ENCODE results near the gene SYNGR4. TPM values are rescaled to one million over a fixed set of nuclear protein-coding genes. Genes with fewer than 3 reads are reported as not detected.

Gene SYNGR4
- total and polyA plus RNA-seq, 2 donors (not counting 1 experiment from before 2014, with no cell fraction given), result not detected

GRCh38 chr19:48417421-48417820 lies 53.3 kb downstream of the SYNGR4 start:
- Histone ChIP-seq H3K27ac (ENCODE audit: insufficient read depth, low read length) (no peak overlapping the region), H3K4me1 (ENCODE audit: control insufficient read depth, extremely low read depth, insufficient read depth, low read length) (peaks cover 6% of the 10 kb centered on the region), H4K20me1 (ENCODE audit: control insufficient read depth, extremely low read depth, insufficient read depth, low read length) (no peaks in the 10 kb centered on the region), H3K4me2 (ENCODE audit: extremely low read depth, insufficient read depth, low read length) (no peak overlapping the region), H3K27me3 (ENCODE audit: control insufficient read depth, insufficient read depth, low read length) (no peaks in the 10 kb centered on the region), H3K36me3 (ENCODE audit: control insufficient read depth, insufficient read depth, low read length) (no peaks in the 10 kb centered on the region), H3K79me2 (ENCODE audit: control insufficient read depth, insufficient read depth, low read length) (no peaks in the 10 kb centered on the region), H3K4me3 (replicated peaks in 1 of 4; ENCODE audit: control extremely low read depth in 1 of 4, insufficient read depth in 1 of 4, low read depth in 3 of 4, low read length in 4 of 4) (no peak overlapping the region), H3K9ac (ENCODE audit: insufficient read depth, low read length) (no peak overlapping the region), H3K9me3 (ENCODE audit: control insufficient read depth, insufficient read depth, low read depth, low read length) (no peaks in the 10 kb centered on the region), H2AFZ (ENCODE audit: low read length) (no peak overlapping the region)
- TF ChIP-seq EZH2 (IDR thresholded peaks at IDR 0.05; ENCODE audit: low read length, missing control alignments), result no peak
- TF ChIP-seq CTCF (conservative IDR thresholded peaks at IDR 0.05 in 1 of 2, IDR thresholded peaks at IDR 0.05 in 1 of 2; ENCODE audit: low read depth in 1 of 2, low read length in 2 of 2), result no peak
- DNase-seq (ENCODE audit: low read depth in 2 of 2), result no peak

DNA sequence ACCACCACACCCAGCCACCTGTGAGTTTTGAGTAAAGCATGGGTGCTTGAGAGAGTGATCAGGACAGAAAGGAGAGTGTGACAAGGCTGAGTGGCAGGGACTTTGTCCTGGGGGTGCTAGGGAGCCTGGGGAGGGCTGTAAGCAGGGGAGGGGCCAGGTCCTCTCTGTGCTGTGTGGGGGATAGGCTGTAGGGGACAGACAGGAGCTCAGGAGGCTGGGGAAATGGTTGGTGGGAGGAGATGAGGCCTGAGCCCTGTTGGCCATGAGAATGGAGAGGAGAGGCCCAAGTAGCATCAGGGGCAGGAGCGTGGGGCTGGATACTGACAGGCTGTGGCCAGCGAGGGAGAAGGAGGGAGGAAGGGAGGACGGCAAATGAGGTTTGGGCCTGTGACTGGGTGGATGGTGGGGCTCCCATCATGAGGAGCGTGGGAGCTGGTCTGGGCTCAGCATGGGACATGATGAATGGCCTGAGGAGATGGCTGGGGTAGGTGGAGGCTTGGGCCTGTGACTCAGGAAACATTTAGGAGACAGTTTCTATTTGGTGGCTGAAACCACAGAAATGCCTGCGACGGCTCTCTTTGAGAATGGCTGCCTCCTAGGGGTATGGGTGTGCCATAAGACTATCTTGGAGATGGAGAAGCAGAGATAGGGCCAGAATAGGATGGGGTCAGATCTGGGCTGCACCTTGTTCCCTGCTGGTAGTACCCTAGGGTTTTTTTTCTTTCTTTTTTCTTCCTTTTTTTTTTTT lies 54.3 kb downstream of the SYNGR4 start:
- peak in 1 of 2 donors; percentile 7 for TF ChIP-seq CTCF (conservative IDR thresholded peaks at IDR 0.05 in 1 of 2, IDR thresholded peaks at IDR 0.05 in 1 of 2; ENCODE audit: low read depth in 1 of 2, low read length in 2 of 2)
- no peak for TF ChIP-seq EZH2 (IDR thresholded peaks at IDR 0.05; ENCODE audit: low read length, missing control alignments)
- no peak overlapping the region for H3K4me3 ChIP-seq (replicated peaks in 1 of 4; ENCODE audit: control extremely low read depth in 1 of 4, insufficient read depth in 1 of 4, low read depth in 3 of 4, low read length in 4 of 4)
- H3K36me3 ChIP-seq (ENCODE audit: control insufficient read depth, insufficient read depth, low read length), result no peaks in the 10 kb centered on the region
- H3K79me2 ChIP-seq (ENCODE audit: control insufficient read depth, insufficient read depth, low read length), result no peaks in the 10 kb centered on the region
- no peaks in the 10 kb centered on the region for H4K20me1 ChIP-seq (ENCODE audit: control insufficient read depth, extremely low read depth, insufficient read depth, low read length)
- no peak overlapping the region for H3K27ac ChIP-seq (ENCODE audit: insufficient read depth, low read length)
- H3K4me2 ChIP-seq (ENCODE audit: extremely low read depth, insufficient read depth, low read length), result no peak overlapping the region
- DNase-seq (ENCODE audit: low read depth in 2 of 2), result peak in 1 of 2 donors; percentile 69
- no peaks in the 10 kb centered on the region for H3K27me3 ChIP-seq (ENCODE audit: control insufficient read depth, insufficient read depth, low read length)
- H3K9me3 ChIP-seq (ENCODE audit: control insufficient read depth, insufficient read depth, low read depth, low read length), result no peaks in the 10 kb centered on the region
- H2AFZ ChIP-seq (ENCODE audit: low read length), result no peak overlapping the region
- H3K9ac ChIP-seq (ENCODE audit: insufficient read depth, low read length), result no peak overlapping the region
- peaks cover 6% of the 10 kb centered on the region for H3K4me1 ChIP-seq (ENCODE audit: control insufficient read depth, extremely low read depth, insufficient read depth, low read length)

- H3K4me2 ChIP-seq (ENCODE audit: extremely low read depth, insufficient read depth, low read length), result no peak overlapping the region
- H2AFZ ChIP-seq (ENCODE audit: low read length), result no peak overlapping the region
- H3K4me3 ChIP-seq (replicated peaks in 1 of 4; ENCODE audit: control extremely low read depth in 1 of 4, insufficient read depth in 1 of 4, low read depth in 3 of 4, low read length in 4 of 4), result no peak overlapping the region
Measured at GRCh38 chr19:48419158-48419920, 55.2 kb downstream of the SYNGR4 start.

More at GRCh38 chr19:48419158-48419920, 55.2 kb downstream of the SYNGR4 start:
- DNase-seq (ENCODE audit: low read depth in 2 of 2), result peak; percentile 42 to 51
- no peak overlapping the region for H3K9ac ChIP-seq (ENCODE audit: insufficient read depth, low read length)
- no peak overlapping the region for H3K27ac ChIP-seq (ENCODE audit: insufficient read depth, low read length)
- TF ChIP-seq EZH2 (IDR thresholded peaks at IDR 0.05; ENCODE audit: low read length, missing control alignments) (no peak), CTCF (conservative IDR thresholded peaks at IDR 0.05 in 1 of 2, IDR thresholded peaks at IDR 0.05 in 1 of 2; ENCODE audit: low read depth in 1 of 2, low read length in 2 of 2) (no peak)
- no peaks in the 10 kb centered on the region for H4K20me1 ChIP-seq (ENCODE audit: control insufficient read depth, extremely low read depth, insufficient read depth, low read length)
- no peaks in the 10 kb centered on the region for H3K36me3 ChIP-seq (ENCODE audit: control insufficient read depth, insufficient read depth, low read length)
- no peaks in the 10 kb centered on the region for H3K79me2 ChIP-seq (ENCODE audit: control insufficient read depth, insufficient read depth, low read length)
- no peaks in the 10 kb centered on the region for H3K27me3 ChIP-seq (ENCODE audit: control insufficient read depth, insufficient read depth, low read length)
- H3K4me1 ChIP-seq (ENCODE audit: control insufficient read depth, extremely low read depth, insufficient read depth, low read length), result peaks cover under 1% of the 10 kb centered on the region
- no peaks in the 10 kb centered on the region for H3K9me3 ChIP-seq (ENCODE audit: control insufficient read depth, insufficient read depth, low read depth, low read length)
